Tibial nerve (tissue), 4 donors: ENCODE measurements around the gene JMJD1C. TPM values are rescaled to one million over a fixed set of nuclear protein-coding genes. Genes with fewer than 3 reads are reported as not detected.

ENCODE experiments used
- DNase-seq, 2 donors: peaks; one replicate each; pipeline ENCODE4 v3.0.0-alpha.2; 2019; ENCODE audit warnings: low spot score in 2 of 2
- H3K27ac ChIP-seq, 4 donors: fragments of 200-600 bp; sonication (generic) in 3 of 4; one replicate each; pipeline ENCODE4 v1.5.1; 2017 to 2019; ENCODE audit warnings: mild to moderate bottlenecking in 1 of 4
- H3K27me3 ChIP-seq, 2 donors: fragments of 200-600 bp; sonication (generic) in 1 of 2; one replicate each; pipeline versions ENCODE4 v1.5.1 to v1.6.0; 2017 to 2019
- H3K36me3 ChIP-seq, 3 donors: fragments of 200-600 bp; sonication (generic); one replicate each; pipeline ENCODE4 v1.5.1; 2018 to 2019
- H3K4me1 ChIP-seq, 4 donors: fragments of 200-600 bp; sonication (generic) in 3 of 4; one replicate each; pipeline ENCODE4 v1.5.1; 2017 to 2019
- H3K4me3 ChIP-seq, 4 donors: fragments of 200-600 bp; sonication (generic) in 3 of 4; one replicate each; pipeline ENCODE4 v1.5.1; 2017 to 2019; ENCODE audit warnings: mild to moderate bottlenecking in 1 of 4, moderate library complexity in 1 of 4
- H3K9me3 ChIP-seq, 4 donors: fragments of 200-600 bp; sonication (generic) in 3 of 4; one replicate each; pipeline ENCODE4 v1.5.1; 2017 to 2019
- EP300 ChIP-seq, 2 donors: sonication (generic); formaldehyde crosslinking; IDR thresholded peaks; one replicate each; pipeline ENCODE4 v1.6.1; 2017; ENCODE audit warnings: antibody characterized with exemption in 2 of 2, mild to moderate bottlenecking in 1 of 2
- POLR2A ChIP-seq, 2 donors: fragments of 450-650 bp; IDR thresholded peaks; one replicate each; pipeline ENCODE4 v1.6.1; 2017; ENCODE audit warnings: antibody characterized with exemption in 2 of 2, mild to moderate bottlenecking in 2 of 2, moderate library complexity in 2 of 2
- WGBS, 2 donors: methylation state at CpG; one replicate each; pipeline ENCODE4 v1.1.5; 2018; 5-methylcytosine and 5-hydroxymethylcytosine counted together
- small RNA-seq: library from RNA; depleted of rRNA; stranded (forward); fragments of <200 nt; gene quantifications from one replicate; pipeline ENCODE3, GENCODE V24; 2016
- total RNA-seq, 4 donors: library from RNA; depleted of rRNA; stranded (reverse); fragments of >200 nt; gene quantifications; one replicate each; pipeline ENCODE4 v1.1.0, GENCODE V29; 2016
- TF ChIP-seq, protein P1 (sequence below), 5 experiments: fragments of 200-600 bp in 3 of 5; fragments of 450-650 bp in 2 of 5; sonication (generic) in 3 of 5; IDR thresholded peaks; one replicate each; pipeline ENCODE4 v1.5.1; 2016 to 2019; ENCODE audit warnings: antibody characterized with exemption in 5 of 5, mild to moderate bottlenecking in 3 of 5, moderate library complexity in 2 of 5

Gene JMJD1C
- total RNA-seq, 4 donors from 2014 or later = 100 to 156 (median 131) TPM

DNA sequence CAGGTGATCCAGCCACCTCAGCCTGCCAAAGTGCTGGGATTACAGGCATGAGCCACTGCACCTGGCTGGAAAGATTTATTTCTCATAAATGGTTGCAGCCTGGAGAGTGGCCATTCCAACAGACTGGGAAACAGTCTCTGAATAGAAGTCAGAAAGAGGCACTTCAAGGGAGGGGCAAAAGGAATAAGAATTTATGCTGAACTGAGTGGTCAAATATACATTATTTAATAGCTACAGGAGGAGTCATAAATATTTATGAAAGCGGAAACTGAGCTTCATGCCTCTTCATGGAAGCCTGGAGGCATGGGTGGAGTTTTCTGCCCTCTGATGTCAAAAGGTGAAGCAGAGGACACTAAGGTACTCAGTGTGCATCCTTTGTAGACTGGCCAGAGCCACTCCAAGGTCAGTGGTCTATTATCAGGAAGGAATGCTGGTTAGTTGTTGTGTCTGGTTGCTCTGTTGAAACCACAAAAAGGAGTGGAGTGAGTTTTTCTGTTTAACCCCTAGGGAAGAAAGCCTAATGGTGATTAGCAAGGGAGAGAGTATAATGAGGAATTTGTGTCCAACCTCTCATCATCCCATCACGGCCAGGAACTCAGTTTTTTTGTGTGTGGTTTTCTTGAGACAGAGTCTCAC, 341.9 kb downstream of the JMJD1C start:
- WGBS, 2 donors = 78 to 80% methylated on average over 2 of the region's 2 CpGs
- H3K36me3 ChIP-seq = no peaks in the 10 kb centered on the region
- TF ChIP-seq POLR2A (IDR thresholded peaks at IDR 0.05) (no peak), EP300 (IDR thresholded peaks at IDR 0.05) (no peak)
- TF ChIP-seq, protein P1, sequence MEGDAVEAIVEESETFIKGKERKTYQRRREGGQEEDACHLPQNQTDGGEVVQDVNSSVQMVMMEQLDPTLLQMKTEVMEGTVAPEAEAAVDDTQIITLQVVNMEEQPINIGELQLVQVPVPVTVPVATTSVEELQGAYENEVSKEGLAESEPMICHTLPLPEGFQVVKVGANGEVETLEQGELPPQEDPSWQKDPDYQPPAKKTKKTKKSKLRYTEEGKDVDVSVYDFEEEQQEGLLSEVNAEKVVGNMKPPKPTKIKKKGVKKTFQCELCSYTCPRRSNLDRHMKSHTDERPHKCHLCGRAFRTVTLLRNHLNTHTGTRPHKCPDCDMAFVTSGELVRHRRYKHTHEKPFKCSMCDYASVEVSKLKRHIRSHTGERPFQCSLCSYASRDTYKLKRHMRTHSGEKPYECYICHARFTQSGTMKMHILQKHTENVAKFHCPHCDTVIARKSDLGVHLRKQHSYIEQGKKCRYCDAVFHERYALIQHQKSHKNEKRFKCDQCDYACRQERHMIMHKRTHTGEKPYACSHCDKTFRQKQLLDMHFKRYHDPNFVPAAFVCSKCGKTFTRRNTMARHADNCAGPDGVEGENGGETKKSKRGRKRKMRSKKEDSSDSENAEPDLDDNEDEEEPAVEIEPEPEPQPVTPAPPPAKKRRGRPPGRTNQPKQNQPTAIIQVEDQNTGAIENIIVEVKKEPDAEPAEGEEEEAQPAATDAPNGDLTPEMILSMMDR (IDR thresholded peaks at IDR 0.05) = no peak
- no peaks in the 10 kb centered on the region for H3K4me1 ChIP-seq
- H3K27me3 ChIP-seq = no peaks in the 10 kb centered on the region
- H3K9me3 ChIP-seq = no peaks in the 10 kb centered on the region
- H3K27ac ChIP-seq = no peak overlapping the region
- DNase-seq = no peak
- no peak overlapping the region for H3K4me3 ChIP-seq

DNA sequence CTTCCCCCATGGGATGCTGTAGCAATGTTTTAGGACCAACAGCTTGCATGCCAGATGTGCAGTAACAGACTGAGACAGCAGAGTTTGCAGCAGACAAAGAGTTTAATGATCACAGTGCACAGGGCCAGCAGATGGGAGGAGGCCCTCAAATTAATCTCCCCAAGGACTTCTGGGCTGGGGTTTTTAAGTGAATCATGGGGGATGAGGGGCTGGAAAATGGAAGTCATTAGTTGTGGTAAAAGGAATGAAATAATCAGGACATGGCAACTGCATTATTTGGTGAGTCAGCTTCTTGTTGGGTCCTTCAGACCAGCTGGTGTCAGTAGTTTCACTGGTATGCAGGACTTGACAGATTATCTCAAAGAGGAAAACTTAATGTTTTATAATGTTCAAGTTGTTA, 345.2 kb downstream of the JMJD1C start:
- DNase-seq = peak in 1 of 2 donors; percentile 14
- H3K27ac ChIP-seq = peak overlapping the region in 1 of 4 donors; percentile 38
- peaks cover 0 to 12% (median 4%) of the 10 kb centered on the region in 4 donors for H3K4me1 ChIP-seq
- TF ChIP-seq, protein P1 (IDR thresholded peaks at IDR 0.05) = no peak
- TF ChIP-seq EP300 (IDR thresholded peaks at IDR 0.05) (peak in 1 of 2 donors; percentile 28), POLR2A (IDR thresholded peaks at IDR 0.05) (no peak)
- H3K4me3 ChIP-seq = no peak overlapping the region
- H3K27me3 ChIP-seq = no peaks in the 10 kb centered on the region
- no peaks in the 10 kb centered on the region for H3K9me3 ChIP-seq
- no peaks in the 10 kb centered on the region for H3K36me3 ChIP-seq

DNA sequence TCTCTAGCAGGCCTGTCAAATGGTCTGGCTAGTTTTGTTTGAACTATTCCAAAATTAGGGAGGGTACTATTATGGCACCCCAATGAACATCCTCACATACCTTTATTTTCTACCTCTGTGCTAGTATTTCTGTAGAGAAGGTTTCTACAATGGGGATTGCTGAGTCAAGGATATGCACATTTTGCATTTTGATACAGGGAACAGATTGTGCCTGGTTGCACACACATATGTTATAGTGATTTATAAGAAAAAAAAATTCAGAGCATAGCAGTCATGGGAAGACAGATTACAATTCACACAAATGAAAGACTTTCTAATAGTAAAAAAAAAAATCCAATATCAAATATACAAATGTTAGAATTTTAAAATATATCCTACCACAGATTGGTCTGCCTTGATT, 346.7 kb downstream of the JMJD1C start:
- Histone ChIP-seq H3K36me3 (no peaks in the 10 kb centered on the region), H3K4me1 (peaks cover 0 to 27% (median 11%) of the 10 kb centered on the region in 4 donors), H3K9me3 (no peaks in the 10 kb centered on the region), H3K27ac (no peak overlapping the region), H3K27me3 (no peaks in the 10 kb centered on the region), H3K4me3 (no peak overlapping the region)
- DNase-seq = no peak
- TF ChIP-seq, protein P1 (IDR thresholded peaks at IDR 0.05) = no peak
- TF ChIP-seq POLR2A (IDR thresholded peaks at IDR 0.05) (no peak), EP300 (IDR thresholded peaks at IDR 0.05) (no peak)

Small RNA genes within 50 kb of the gene (small RNA-seq; reads per million reads assigned to genes)
- not detected for gene AC022022.1
- 10.8 reads per million, percentile 90 among the genes with 10 or more reads in this experiment for gene MIR1296

Other genes starting within 250 kb of the JMJD1C start
- 10 to 100 TPM; 45.9 to 67.4 (median 63.3) TPM for gene REEP3, start 55.4 kb upstream of the JMJD1C start, total RNA-seq